H9 (cell line): ENCODE data around the gene GAK. TPM values are rescaled to one million over a fixed set of nuclear protein-coding genes. Genes with fewer than 3 reads are reported as not detected.

Source experiments
- DNase-seq: peaks from one replicate; pipeline ENCODE4 v3.0.0-alpha.2; 2017
- H2AFZ ChIP-seq: one replicate; pipeline ENCODE4 v1.6.1; 2013; ENCODE audit warnings: mild to moderate bottlenecking, low read length, control low read depth, moderate library complexity
- H2AK5ac ChIP-seq: 2 replicates; pipeline ENCODE4 v1.6.1; 2013; ENCODE audit warnings: low read length, control low read depth, mixed read lengths; ENCODE audit not compliant: insufficient read length
- H2BK120ac ChIP-seq: one replicate; pipeline ENCODE4 v1.6.1; 2013; ENCODE audit warnings: low read depth, mild to moderate bottlenecking, low read length, control low read depth, inconsistent platforms; ENCODE audit not compliant: poor library complexity, severe bottlenecking
- H2BK12ac ChIP-seq: 2 replicates; pipeline ENCODE4 v1.6.1; 2013; ENCODE audit warnings: low read length, control low read depth, mixed read lengths, low read depth; ENCODE audit not compliant: insufficient read length
- H2BK15ac ChIP-seq: 2 replicates; pipeline ENCODE4 v1.6.1; 2013; ENCODE audit warnings: low read depth, low read length, control low read depth
- H2BK20ac ChIP-seq: one replicate; pipeline ENCODE4 v1.6.1; 2013; ENCODE audit warnings: low read depth, mild to moderate bottlenecking, low read length, control low read depth, inconsistent platforms; ENCODE audit not compliant: poor library complexity, severe bottlenecking
- H2BK5ac ChIP-seq: 2 replicates; pipeline ENCODE4 v1.6.1; 2013; ENCODE audit warnings: low read length, control low read depth, mixed read lengths; ENCODE audit not compliant: insufficient read length
- H3K14ac ChIP-seq: 2 replicates; pipeline ENCODE4 v1.6.1; 2013; ENCODE audit warnings: low read length, control low read depth; ENCODE audit not compliant: insufficient read depth
- H3K18ac ChIP-seq: 2 replicates; pipeline ENCODE4 v1.6.1; 2013; ENCODE audit warnings: low read depth, mild to moderate bottlenecking, mixed read lengths, low read length, control low read depth; ENCODE audit not compliant: insufficient read length
- H3K23ac ChIP-seq: 2 replicates; pipeline ENCODE4 v1.6.1; 2013; ENCODE audit warnings: low read length, control low read depth, mixed read lengths, low read depth; ENCODE audit not compliant: insufficient read length
- H3K23me2 ChIP-seq: 2 replicates; pipeline ENCODE4 v1.6.1; 2013; ENCODE audit warnings: low read depth, mild to moderate bottlenecking, mixed read lengths, low read length, control low read depth; ENCODE audit not compliant: insufficient read length, poor library complexity, severe bottlenecking
- H3K27ac ChIP-seq: 2 replicates; pipeline ENCODE4 v1.5.1; 2013; ENCODE audit warnings: low read length, control low read depth, mixed read lengths, low read depth; ENCODE audit not compliant: insufficient read length
- H3K27me3 ChIP-seq: 2 replicates; pipeline ENCODE4 v1.6.1; 2013; ENCODE audit warnings: low read length, control low read depth, inconsistent platforms; ENCODE audit not compliant: insufficient read depth
- H3K4ac ChIP-seq: 2 replicates; pipeline ENCODE4 v1.6.1; 2013; ENCODE audit warnings: low read depth, mild to moderate bottlenecking, control low read depth, inconsistent platforms, low read length, moderate library complexity
- H3K4me1 ChIP-seq: 2 replicates; pipeline ENCODE4 v1.6.1; 2013; ENCODE audit warnings: low read length, control low read depth, inconsistent platforms; ENCODE audit not compliant: insufficient read depth
- H3K4me2 ChIP-seq: 2 replicates; pipeline ENCODE4 v1.6.1; 2013; ENCODE audit warnings: low read length, control low read depth, mixed read lengths; ENCODE audit not compliant: insufficient read length, insufficient read depth
- H3K56ac ChIP-seq: 2 replicates; pipeline ENCODE4 v1.6.1; 2013; ENCODE audit warnings: low read depth, mild to moderate bottlenecking, mixed read lengths, low read length, control low read depth; ENCODE audit not compliant: insufficient read length
- H3K79me1 ChIP-seq: 2 replicates; pipeline ENCODE4 v1.6.1; 2013; ENCODE audit warnings: low read depth, mild to moderate bottlenecking, moderate library complexity, low read length, control low read depth, inconsistent platforms; ENCODE audit not compliant: insufficient read depth, poor library complexity, severe bottlenecking
- H3K79me2 ChIP-seq: 2 replicates; pipeline ENCODE4 v1.6.1; 2013; ENCODE audit warnings: low read length, control low read depth, inconsistent platforms; ENCODE audit not compliant: insufficient read depth
- H3K9ac ChIP-seq: 2 replicates; pipeline ENCODE4 v1.6.1; 2013; ENCODE audit warnings: low read length, control low read depth, mixed read lengths; ENCODE audit not compliant: insufficient read length; ENCODE audit errors: extremely low read depth
- H3K9me3 ChIP-seq: one replicate; pipeline ENCODE4 v1.6.1; 2013; ENCODE audit warnings: low read depth, low read length, inconsistent platforms; ENCODE audit not compliant: control insufficient read depth
- H3T11ph ChIP-seq: one replicate; pipeline ENCODE4 v1.6.1; 2013; ENCODE audit warnings: mild to moderate bottlenecking, low read length, control low read depth, inconsistent platforms
- H4K20me1 ChIP-seq: one replicate; pipeline ENCODE4 v1.6.1; 2013; ENCODE audit not compliant: control insufficient read depth, insufficient read length, insufficient read depth
- H4K5ac ChIP-seq: 2 replicates; pipeline ENCODE4 v1.6.1; 2013; ENCODE audit warnings: low read depth, mild to moderate bottlenecking, mixed read lengths, low read length, control low read depth; ENCODE audit not compliant: insufficient read length
- H4K8ac ChIP-seq: replicated peaks from 2 replicates; pipeline ENCODE4 v1.6.1; 2013; ENCODE audit warnings: low read length, control low read depth, mixed read lengths, low read depth; ENCODE audit not compliant: insufficient read length
- H4K91ac ChIP-seq: 2 replicates; pipeline ENCODE4 v1.6.1; 2013; ENCODE audit warnings: low read depth, mild to moderate bottlenecking, moderate library complexity, mixed read lengths, low read length, control low read depth; ENCODE audit not compliant: insufficient read length
- H3K27ac Mint-ChIP-seq, 3 experiments: 2 replicates in 2 of 3; 3 replicates in 1 of 3; pipeline ENCODE4 v1.8.0; 2020 to 2021; ENCODE audit warnings: mixed read lengths in 3 of 3, mild to moderate bottlenecking in 1 of 3, moderate library complexity in 1 of 3
- H3K27me3 Mint-ChIP-seq: 2 replicates; pipeline ENCODE4 v1.8.0; 2021; ENCODE audit warnings: low read depth, mild to moderate bottlenecking, moderate library complexity, mixed read lengths
- H3K36me3 Mint-ChIP-seq, 3 experiments: 2 replicates in 2 of 3; 3 replicates in 1 of 3; pipeline ENCODE4 v1.8.0; 2020 to 2021; ENCODE audit warnings: low read depth in 3 of 3, mixed read lengths in 3 of 3; ENCODE audit not compliant: insufficient read depth in 1 of 3
- H3K4me1 Mint-ChIP-seq, 2 experiments: 2 replicates each; pipeline ENCODE4 v1.8.0; 2020; ENCODE audit warnings: mixed read lengths in 2 of 2
- H3K4me3 Mint-ChIP-seq, 2 experiments: 2 replicates in 1 of 2; 3 replicates in 1 of 2; pipeline ENCODE4 v1.8.0; 2020 to 2021; ENCODE audit warnings: mild to moderate bottlenecking in 2 of 2, mixed read lengths in 2 of 2, moderate library complexity in 1 of 2
- H3K9me3 Mint-ChIP-seq, 2 experiments: 2 replicates in 1 of 2; 3 replicates in 1 of 2; pipeline ENCODE4 v1.8.0; 2020; ENCODE audit warnings: mild to moderate bottlenecking in 2 of 2, mixed read lengths in 2 of 2, moderate library complexity in 1 of 2
- CTCF ChIP-seq: fragments of 200-600 bp; sonication (generic); conservative IDR thresholded peaks from 3 replicates; pipeline ENCODE4 v1.8.0; 2021; ENCODE audit warnings: antibody characterized with exemption, mild to moderate bottlenecking
- WGBS: extraction: QIAGEN DNeasy Blood & Tissue Kit; methylation state at CpG from one replicate; pipeline ENCODE4 v1.1.7; 2013; ENCODE audit warnings: missing lambda C conversion rate, low lambda C conversion rate, mixed read lengths; ENCODE audit not compliant: insufficient read length; ENCODE audit errors: extremely low coverage; 5-methylcytosine and 5-hydroxymethylcytosine counted together
- total RNA-seq: library from RNA; stranded (reverse); gene quantifications from 2 replicates; pipeline ENCODE4 v1.2.1, GENCODE V29; 2021

GAK gene
- total RNA-seq, 1 experiment from 2014 or later = 80.7 TPM

DNA sequence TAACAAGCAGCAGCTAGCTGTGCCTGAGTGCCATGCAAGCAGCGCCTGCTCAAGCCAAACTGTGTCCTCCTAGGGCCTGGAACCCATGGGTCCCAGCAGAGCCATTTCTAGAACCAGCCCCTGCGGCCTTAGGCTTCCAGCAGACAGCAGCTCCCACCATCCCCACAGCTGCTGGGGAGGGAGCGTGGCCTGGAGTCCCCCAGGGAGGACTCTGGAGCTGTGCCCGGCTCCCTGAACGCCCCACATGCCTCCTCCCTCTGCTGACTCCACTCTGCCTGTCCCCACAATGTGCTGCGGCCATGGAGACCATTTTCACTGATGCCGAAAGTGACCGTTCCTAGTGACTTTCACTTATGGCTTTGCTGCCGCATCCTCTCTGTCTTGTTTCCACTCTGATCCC, 45.9 kb downstream of the GAK start:
- Histone ChIP-seq H2AFZ (no peak overlapping the region), H3K9ac (no peak overlapping the region), H3K23me2 (no peaks in the 10 kb centered on the region), H4K91ac (no peak overlapping the region), H3K27me3 (no peaks in the 10 kb centered on the region), H4K8ac (no peak overlapping the region), H2BK20ac (no peak overlapping the region), H2BK120ac (no peak overlapping the region), H2BK15ac (no peak overlapping the region), H3K18ac (no peak overlapping the region), H3T11ph (no peak overlapping the region), H2BK5ac (no peak overlapping the region), H2BK12ac (no peak overlapping the region), H3K79me2 (no peaks in the 10 kb centered on the region), H4K5ac (no peak overlapping the region), H3K4me1 (no peaks in the 10 kb centered on the region), H3K79me1 (no peaks in the 10 kb centered on the region), H3K27ac (no peak overlapping the region), H3K14ac (no peak overlapping the region), H3K23ac (no peak overlapping the region), H3K4ac (no peak overlapping the region), H2AK5ac (no peak overlapping the region), H3K4me2 (no peak overlapping the region), H4K20me1 (no peaks in the 10 kb centered on the region), H3K9me3 (no peaks in the 10 kb centered on the region), H3K56ac (no peak overlapping the region)
- H3K36me3 Mint-ChIP-seq = peaks cover 13 to 33% (median 28%) of the 10 kb centered on the region in 3 experiments; a peak in 6 of 7 replicates
- no CpG with 5 or more reads among the region's 9 CpGs for WGBS
- H3K9me3 Mint-ChIP-seq = peaks cover 2 to 4% of the 10 kb centered on the region in 2 experiments; a peak in 2 of 5 replicates
- H3K27ac Mint-ChIP-seq = no peak overlapping the region
- DNase-seq = no peak
- TF ChIP-seq CTCF = no peak
- H3K27me3 Mint-ChIP-seq = no peaks in the 10 kb centered on the region
- no peak overlapping the region for H3K4me3 Mint-ChIP-seq
- no peaks in the 10 kb centered on the region for H3K4me1 Mint-ChIP-seq
